ENCODE data around the gene LSM8.
"Not testable (repeated sequence)": the region's sequence is repeated elsewhere in the genome, so short reads cannot be mapped to it uniquely, and the experiment has no call there.

The LSM8 gene

DNA sequence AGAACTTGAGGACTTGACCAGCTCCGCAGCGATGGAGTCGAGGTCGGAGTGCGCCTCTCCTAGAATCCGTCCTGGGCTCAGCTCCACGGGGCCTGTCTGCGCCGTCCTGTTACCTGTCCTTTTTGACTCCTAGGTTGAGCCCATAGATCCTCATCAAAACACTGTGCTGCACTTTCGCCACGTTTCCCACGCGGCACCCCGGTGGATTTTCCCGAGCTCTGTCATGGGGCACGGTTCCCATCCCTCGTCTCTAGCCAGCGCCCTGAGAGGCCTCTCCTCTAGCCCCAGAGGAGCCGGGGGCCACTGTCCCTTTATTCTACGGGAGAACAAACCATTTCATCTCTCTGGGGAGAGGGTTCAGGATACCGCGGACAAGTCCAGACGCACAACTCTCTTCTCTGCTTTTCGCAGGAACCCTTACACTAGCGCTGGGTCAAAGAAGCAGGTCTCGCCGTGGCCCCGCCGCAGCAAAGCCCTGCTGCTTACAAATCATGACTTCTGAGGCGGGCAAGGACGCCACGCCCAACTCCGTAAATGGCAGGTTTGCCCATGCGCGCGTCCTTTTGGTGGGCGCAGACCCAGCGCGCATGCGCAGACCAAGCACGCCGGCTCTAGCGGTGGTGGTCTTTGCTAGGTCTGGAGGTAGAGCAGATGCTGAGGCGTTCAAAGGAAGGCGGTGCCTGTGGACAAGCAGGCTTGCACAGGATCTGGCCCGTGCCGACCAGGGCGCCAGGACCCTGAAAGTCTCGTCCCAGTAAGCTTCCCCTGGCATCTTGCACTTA, 30.3 kb downstream of the LSM8 start:
- DNase-seq (ENCODE audit: low read depth): peak; percentile 47

DNA sequence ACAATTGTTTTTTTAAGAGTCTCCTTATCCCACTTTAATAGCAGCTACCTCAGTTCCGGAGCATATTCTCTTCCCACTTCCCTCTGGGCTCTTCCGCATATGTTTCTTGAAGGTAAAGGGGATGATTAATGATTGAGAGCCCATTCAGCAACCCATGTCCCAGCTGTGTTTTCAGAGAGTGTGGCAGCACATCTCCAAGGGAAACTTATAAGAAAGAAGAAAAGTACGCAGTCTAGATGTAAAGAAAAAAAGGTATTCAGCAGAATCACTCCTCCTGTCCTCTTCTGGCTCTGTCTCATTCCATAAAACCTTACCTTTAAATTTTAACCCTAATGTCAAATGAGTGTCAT, 30.8 kb downstream of the LSM8 start:
- DNase-seq (ENCODE audit: low read depth): no peak

DNA sequence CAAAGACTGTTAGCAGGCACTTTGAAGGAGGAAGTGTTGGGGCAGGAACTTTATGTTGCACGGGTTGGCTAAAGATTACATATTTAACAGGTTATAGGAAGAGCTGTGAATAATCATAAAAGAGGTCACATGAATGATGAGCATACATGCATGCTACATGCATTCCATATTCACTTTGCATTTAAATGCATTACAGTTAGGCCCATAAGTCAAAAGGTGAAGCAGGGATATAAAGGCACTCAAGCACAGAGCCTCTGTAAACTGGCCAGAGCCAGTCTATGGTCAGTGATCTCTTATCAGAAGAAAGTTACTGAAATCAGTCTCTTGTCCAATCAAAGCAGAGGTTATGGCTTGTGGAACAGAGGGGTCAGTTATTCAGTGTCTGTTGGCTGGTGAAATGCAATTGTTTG, 33.3 kb downstream of the LSM8 start:
- DNase-seq (ENCODE audit: low read depth): no peak

DNA sequence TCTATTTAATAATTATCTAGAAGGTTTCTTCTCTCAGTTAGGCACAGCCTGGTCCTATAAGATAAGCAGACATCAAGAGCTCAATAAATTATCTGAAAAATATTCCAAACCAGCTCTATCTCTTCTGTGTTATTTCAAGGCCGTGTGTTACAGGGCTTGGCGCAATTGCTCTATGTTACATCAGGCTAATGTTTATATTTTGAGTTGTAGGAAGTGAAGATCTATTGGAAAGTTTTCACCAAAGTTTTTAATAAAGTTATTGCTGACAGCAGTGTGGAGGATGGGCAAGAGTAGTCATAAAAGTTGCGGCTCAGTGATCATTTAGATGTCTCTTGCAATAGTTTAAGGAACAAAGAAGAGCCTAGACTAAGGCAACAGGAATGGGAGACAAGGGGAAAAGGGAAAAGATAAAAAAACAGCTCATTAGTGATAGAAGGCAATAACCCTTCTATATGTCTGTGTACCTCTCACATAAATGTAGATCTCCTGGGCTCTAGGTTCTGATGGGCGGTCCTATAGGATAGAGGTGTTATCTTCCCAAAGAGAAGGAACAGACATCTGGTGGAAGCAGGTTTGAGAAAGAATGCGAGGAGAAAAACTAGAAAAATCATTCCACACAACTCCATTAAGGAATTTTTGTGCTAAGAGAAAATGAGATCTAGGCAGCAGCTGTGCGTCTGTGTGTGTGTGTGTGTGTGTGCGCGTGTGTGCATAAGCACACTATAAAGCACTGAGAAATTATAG, 34.6 kb downstream of the LSM8 start:
- no peak for DNase-seq (ENCODE audit: low read depth)

DNA sequence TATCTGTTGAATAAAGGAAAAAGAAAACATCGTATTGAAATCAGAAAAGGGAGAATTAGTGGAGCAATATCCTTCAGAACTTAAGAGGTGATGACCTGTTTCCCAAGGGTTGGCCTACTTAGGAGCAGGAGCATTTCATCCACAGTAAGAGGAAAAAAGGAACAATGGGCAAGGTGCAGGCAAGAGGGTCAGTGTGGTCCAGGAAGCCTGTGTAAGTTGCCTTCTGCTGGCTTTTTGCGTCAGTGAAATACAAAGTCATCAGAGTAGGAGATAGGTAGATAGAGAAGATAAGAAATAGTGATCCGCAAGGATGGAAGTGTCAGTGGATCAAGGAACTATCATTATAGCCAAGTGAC, 35.2 kb downstream of the LSM8 start:
- no peak for DNase-seq (ENCODE audit: low read depth)

DNA sequence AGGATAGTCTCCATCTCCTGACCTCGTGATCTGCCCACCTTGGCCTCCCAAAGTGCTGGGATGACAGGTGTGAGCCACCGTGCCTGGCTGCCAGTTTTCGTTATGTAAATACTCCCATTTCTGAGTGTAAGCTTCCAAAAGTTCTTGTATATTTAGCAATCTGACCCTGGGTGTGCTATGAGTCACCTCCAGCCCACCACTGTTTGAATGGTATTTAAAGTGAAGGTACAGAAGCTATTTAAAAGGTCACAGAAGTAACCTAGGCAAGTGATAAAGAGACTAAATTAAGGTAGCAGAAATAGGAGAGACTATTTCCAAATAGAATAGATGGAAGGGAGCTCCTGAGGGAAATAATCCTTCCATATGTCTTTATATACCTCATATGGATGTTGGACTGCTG, 36.6 kb downstream of the LSM8 start:
- DNase-seq (ENCODE audit: low read depth): no peak

DNA sequence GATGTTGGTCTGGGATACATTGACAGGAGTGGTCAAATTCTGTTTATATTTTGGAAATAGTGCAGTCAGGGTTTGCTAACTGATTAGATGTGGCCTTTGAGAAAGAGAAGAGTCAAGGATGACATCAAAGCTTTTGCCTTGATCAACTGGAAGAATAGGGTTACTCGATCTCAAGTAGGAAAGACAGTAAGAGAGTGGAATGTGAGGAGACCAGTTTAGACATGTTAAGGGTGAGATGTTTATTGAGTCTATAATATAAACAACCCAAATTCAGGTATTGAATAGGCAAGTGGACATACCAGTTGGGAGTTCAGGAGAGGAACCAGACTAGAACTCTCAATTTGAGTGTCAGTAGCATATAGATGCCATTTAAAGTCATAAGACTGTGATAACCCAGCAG, 38.6 kb downstream of the LSM8 start:
- no peak for DNase-seq (ENCODE audit: low read depth)

DNA sequence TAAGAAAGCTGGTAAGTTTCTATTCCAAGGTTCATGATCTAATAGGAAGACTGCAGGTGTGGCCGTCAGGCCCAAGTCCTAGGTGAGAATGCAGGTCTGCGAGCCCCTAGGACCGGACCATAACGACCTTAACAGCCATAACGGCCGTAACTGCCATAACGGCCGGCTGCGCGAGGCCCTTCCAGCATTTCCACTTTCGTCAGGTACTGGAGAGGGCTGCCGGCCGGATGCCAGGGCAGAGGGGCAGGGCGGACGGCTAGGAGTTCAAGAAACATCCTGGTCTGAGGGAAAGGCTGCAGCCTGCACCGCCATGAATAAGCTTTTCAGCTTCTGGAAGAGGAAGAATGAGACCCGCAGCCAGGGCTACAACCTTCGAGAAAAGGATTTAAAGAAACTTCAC, 40.6 kb downstream of the LSM8 start, which contains the start of gene ANKRD7:
ANKRD7 (plus strand) TSS at position 184 of the 400 bp plus-strand sequence; CDS start at position 311, 127 bp downstream.
- no peak for DNase-seq (ENCODE audit: low read depth)

DNA sequence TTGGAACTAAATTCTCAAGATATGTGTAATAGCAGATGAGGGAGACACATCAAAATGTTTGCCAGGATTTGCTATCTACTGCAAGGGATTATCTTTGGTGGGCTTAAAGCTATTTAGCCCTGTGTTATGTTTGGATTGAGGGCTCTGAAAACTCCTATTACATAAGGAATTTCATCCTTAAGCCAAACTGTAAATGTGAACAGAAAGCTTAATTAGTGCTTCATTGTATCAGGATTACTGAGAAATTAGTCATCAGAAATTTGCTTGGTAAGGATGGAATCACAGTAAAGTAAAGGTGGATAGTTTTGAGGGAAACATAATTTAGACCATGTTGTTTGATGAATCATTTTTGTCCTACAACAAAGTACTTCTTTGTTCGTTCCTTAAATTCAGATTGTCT, 48.9 kb downstream of the LSM8 start:
- DNase-seq (ENCODE audit: low read depth): no peak

DNA sequence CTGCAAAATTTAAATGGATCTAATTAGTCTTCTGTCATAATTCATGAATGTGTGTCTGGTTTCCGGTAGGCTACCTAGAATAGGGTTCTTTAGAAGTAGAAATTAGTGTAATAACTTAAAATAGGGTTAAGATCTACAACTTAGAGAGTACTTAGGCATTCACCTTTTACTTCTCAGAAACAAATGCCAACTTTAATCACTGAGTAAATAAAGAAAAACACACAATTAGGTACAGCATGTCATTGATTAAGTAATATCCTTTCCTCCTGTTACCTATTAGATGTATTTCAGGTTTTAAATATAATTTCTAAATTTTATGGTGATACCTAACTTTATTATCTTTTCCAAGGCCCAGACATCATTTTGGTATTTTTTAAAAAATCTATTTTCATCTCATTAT, 49.8 kb downstream of the LSM8 start:
- DNase-seq (ENCODE audit: low read depth): no peak

DNA sequence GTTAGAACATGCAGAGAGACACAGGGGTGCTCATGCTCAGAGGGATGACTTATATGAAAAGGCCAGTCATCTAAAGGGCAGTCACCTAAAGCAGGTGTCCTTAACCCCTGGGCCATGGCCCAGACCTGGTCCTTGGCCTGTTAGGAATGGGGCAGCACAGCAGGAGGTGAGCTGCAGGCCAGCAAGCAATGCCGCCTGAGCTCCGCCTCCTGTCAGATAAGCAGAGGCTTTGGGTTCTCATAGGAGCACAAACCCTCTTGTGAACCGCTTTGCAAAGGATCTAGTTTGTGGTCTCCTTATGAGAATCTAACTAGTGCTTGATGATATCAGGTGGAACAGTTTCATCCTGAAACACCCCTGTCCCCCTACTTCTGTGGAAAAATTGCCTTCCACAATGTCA, 55.0 kb downstream of the LSM8 start:
- no peak for DNase-seq (ENCODE audit: low read depth)

DNA sequence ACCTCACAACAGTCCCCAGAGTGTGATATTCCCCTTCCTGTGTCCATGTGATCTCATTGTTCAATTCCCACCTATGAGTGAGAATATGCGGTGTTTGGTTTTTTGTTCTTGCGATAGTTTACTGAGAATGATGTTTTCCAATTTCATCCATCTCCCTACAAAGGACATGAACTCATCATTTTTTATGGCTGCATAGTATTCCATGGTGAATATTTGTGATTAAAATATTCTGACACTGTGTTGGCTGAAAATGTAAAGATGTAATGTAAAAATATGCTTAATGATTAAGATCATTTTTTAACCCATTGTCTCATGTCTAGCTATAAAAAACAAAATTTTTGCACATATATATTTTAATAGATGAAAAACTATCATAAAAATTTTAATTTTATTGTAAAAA, 56.4 kb downstream of the LSM8 start:
- not testable (repeated sequence) for DNase-seq (ENCODE audit: low read depth)

All from stimulated activated CD8-positive, alpha-beta memory T cell treated with anti-CD3 and anti-CD28 coated beads, Interleukin-15, amount 100 ng/mL, for 1 hour (primary cell).